T-helper 9 cell (primary cell): ENCODE results near the gene PAGE2B.
"Not testable (repeated sequence)": the region's sequence is repeated elsewhere in the genome, so short reads cannot be mapped to it uniquely, and the experiment has no call there.

Experiments
- DNase-seq: peaks from one replicate; pipeline ENCODE4 v3.0.0-alpha.2; 2020
- total RNA-seq, 2 donors: gene quantifications; one replicate each; lab custom pipeline; 2026; lab: John Stamatoyannopoulos, UW

PAGE2B gene
- 0 to 0.35 reads per million in 2 donors for total RNA-seq

- no peak for DNase-seq
Measured at GRCh38 chrX:55074851-55075467, at the start of gene PAGE2B. Gene PAGE2B, plus strand, starts transcription at chrX:55075030. Its CDS starts 1,012 bp downstream, at chrX:55076042.

GRCh38 chrX:55026143-55026542, 48.7 kb upstream of the PAGE2B start:
- DNase-seq, result no peak

GRCh38 chrX:55026840-55027239, 48.0 kb upstream of the PAGE2B start:
- no peak for DNase-seq

GRCh38 chrX:55028040-55028439, 46.8 kb upstream of the PAGE2B start:
- no peak for DNase-seq

- DNase-seq, result no peak
Measured at GRCh38 chrX:55028611-55029010, 46.2 kb upstream of the PAGE2B start.

GRCh38 chrX:55029291-55029690, 45.5 kb upstream of the PAGE2B start:
- no peak for DNase-seq

GRCh38 chrX:55030271-55031205, 44.3 kb upstream of the PAGE2B start, which contains the start of gene ALAS2:
Gene ALAS2, minus strand, starts transcription at chrX:55030977. Its CDS starts 4,977 bp downstream, at chrX:55026000.
- DNase-seq, result no peak

GRCh38 chrX:55033429-55033828, 41.4 kb upstream of the PAGE2B start:
- DNase-seq, result no peak

- no peak for DNase-seq
Measured at GRCh38 chrX:55039471-55039870, 35.4 kb upstream of the PAGE2B start.

GRCh38 chrX:55041514-55041913, 33.3 kb upstream of the PAGE2B start:
- no peak for DNase-seq

- DNase-seq, result not testable (repeated sequence)
Measured at GRCh38 chrX:55050599-55050998, 24.2 kb upstream of the PAGE2B start.

GRCh38 chrX:55056820-55057674, 17.8 kb upstream of the PAGE2B start:
- peak; percentile 7 for DNase-seq

GRCh38 chrX:55057675-55058249, 17.1 kb upstream of the PAGE2B start:
- no peak for DNase-seq

- not testable (repeated sequence) for DNase-seq
Measured at GRCh38 chrX:55067180-55067579, 7.7 kb upstream of the PAGE2B start.

GRCh38 chrX:55072286-55072685, 2.5 kb upstream of the PAGE2B start:
- no peak for DNase-seq

GRCh38 chrX:55088795-55089489, 14.1 kb downstream of the PAGE2B start, which contains the start of gene PAGE2:
Gene PAGE2, plus strand, starts transcription at chrX:55089018. Its CDS starts 1,003 bp downstream, at chrX:55090021.
- DNase-seq, result no peak

- DNase-seq, result no peak
Measured at GRCh38 chrX:55098691-55099090, 23.9 kb downstream of the PAGE2B start.

- DNase-seq, result no peak
Measured at GRCh38 chrX:55099162-55099561, 24.3 kb downstream of the PAGE2B start.

- no peak for DNase-seq
Measured at GRCh38 chrX:55102754-55103153, 27.9 kb downstream of the PAGE2B start.

GRCh38 chrX:55107262-55107661, 32.4 kb downstream of the PAGE2B start:
- DNase-seq, result no peak

- no peak for DNase-seq
Measured at GRCh38 chrX:55107911-55108310, 33.1 kb downstream of the PAGE2B start.

GRCh38 chrX:55109306-55109705, 34.5 kb downstream of the PAGE2B start:
- DNase-seq, result no peak
